Measurements from ENCODE around the gene SLC16A12.

GRCh38 chr10:89466599-89467035 is 68.8 kb downstream of the SLC16A12 start:
- TF ChIP-seq CTCF (IDR thresholded peaks at IDR 0.05; ENCODE audit: low read length) (peak; percentile 20; the same call in 1 of the 2 replicates), EZH2 (IDR thresholded peaks at IDR 0.05; ENCODE audit: borderline replicate concordance, low read length) (no peak)

All from OCI-LY1 (cell line).